Activated naive CD8-positive, alpha-beta T cell treated with anti-CD3 and anti-CD28 coated beads for 36 hours (primary cell): ENCODE results near the gene SLC2A10. TPM values are rescaled to one million over a fixed set of nuclear protein-coding genes. Genes with fewer than 3 reads are reported as not detected.

ENCODE experiments used
- DNase-seq: peaks from one replicate; pipeline ENCODE4 v3.0.0; 2021
- H3K27ac Mint-ChIP-seq: one replicate; pipeline ENCODE4 v1.8.0; 2022; ENCODE audit warnings: mild to moderate bottlenecking, moderate library complexity, mixed read lengths
- H3K27me3 Mint-ChIP-seq: one replicate; pipeline ENCODE4 v1.8.0; 2022; ENCODE audit warnings: mild to moderate bottlenecking, mixed read lengths
- H3K36me3 Mint-ChIP-seq: one replicate; pipeline ENCODE4 v1.8.0; 2021; ENCODE audit warnings: mild to moderate bottlenecking, mixed read lengths
- H3K4me1 Mint-ChIP-seq: one replicate; pipeline ENCODE4 v1.8.0; 2021; ENCODE audit warnings: mixed read lengths
- H3K4me3 Mint-ChIP-seq: one replicate; pipeline ENCODE4 v1.8.0; 2022; ENCODE audit warnings: mild to moderate bottlenecking, moderate library complexity, mixed read lengths
- H3K9me3 Mint-ChIP-seq: one replicate; pipeline ENCODE4 v1.8.0; 2022; ENCODE audit warnings: mixed read lengths
- total RNA-seq, 2 experiments: library from RNA; stranded (reverse); gene quantifications; one replicate each; pipeline ENCODE4 v1.2.3, GENCODE V29; 2021

The SLC2A10 gene
- total RNA-seq, 2 experiments from 2014 or later = 0.06 to 0.08 TPM

- Mint-ChIP-seq H3K36me3 (no peaks in the 10 kb centered on the region), H3K9me3 (no peaks in the 10 kb centered on the region), H3K4me1 (peaks cover 7% of the 10 kb centered on the region), H3K27me3 (peaks cover 16% of the 10 kb centered on the region), H3K27ac (no peak overlapping the region), H3K4me3 (no peak overlapping the region)
- DNase-seq = no peak
These were observed 46.3 kb downstream of the SLC2A10 start for GRCh38 chr20:46755483-46756413.

- Mint-ChIP-seq H3K27me3 (peaks cover 14% of the 10 kb centered on the region), H3K27ac (no peak overlapping the region), H3K9me3 (no peaks in the 10 kb centered on the region), H3K4me3 (no peak overlapping the region), H3K4me1 (peaks cover 7% of the 10 kb centered on the region), H3K36me3 (no peaks in the 10 kb centered on the region)
- DNase-seq = no peak
These were observed 47.0 kb downstream of the SLC2A10 start for GRCh38 chr20:46756419-46756818.

GRCh38 chr20:46757135-46757534 lies 47.7 kb downstream of the SLC2A10 start:
- H3K4me1 Mint-ChIP-seq = peaks cover 7% of the 10 kb centered on the region
- DNase-seq = no peak
- H3K27ac Mint-ChIP-seq = no peak overlapping the region
- no peaks in the 10 kb centered on the region for H3K9me3 Mint-ChIP-seq
- peaks cover 14% of the 10 kb centered on the region for H3K27me3 Mint-ChIP-seq
- H3K36me3 Mint-ChIP-seq = no peaks in the 10 kb centered on the region
- no peak overlapping the region for H3K4me3 Mint-ChIP-seq

GRCh38 chr20:46757754-46758678 lies 48.6 kb downstream of the SLC2A10 start:
- peak; percentile 50 for DNase-seq
- Mint-ChIP-seq H3K27me3 (peaks cover 6% of the 10 kb centered on the region), H3K4me3 (no peak overlapping the region), H3K4me1 (peaks cover 7% of the 10 kb centered on the region), H3K36me3 (no peaks in the 10 kb centered on the region), H3K9me3 (no peaks in the 10 kb centered on the region), H3K27ac (no peak overlapping the region)

GRCh38 chr20:46758929-46759669 lies 49.6 kb downstream of the SLC2A10 start:
- H3K27ac Mint-ChIP-seq = no peak overlapping the region
- H3K36me3 Mint-ChIP-seq = no peaks in the 10 kb centered on the region
- H3K9me3 Mint-ChIP-seq = no peaks in the 10 kb centered on the region
- peaks cover 6% of the 10 kb centered on the region for H3K27me3 Mint-ChIP-seq
- H3K4me3 Mint-ChIP-seq = no peak overlapping the region
- no peak for DNase-seq
- H3K4me1 Mint-ChIP-seq = peaks cover 7% of the 10 kb centered on the region

- Mint-ChIP-seq H3K27me3 (peaks cover 13% of the 10 kb centered on the region), H3K9me3 (no peaks in the 10 kb centered on the region), H3K4me3 (no peak overlapping the region), H3K27ac (no peak overlapping the region), H3K4me1 (peaks cover 7% of the 10 kb centered on the region), H3K36me3 (no peaks in the 10 kb centered on the region)
- no peak for DNase-seq
These were observed 52.1 kb downstream of the SLC2A10 start for GRCh38 chr20:46761566-46761965.

GRCh38 chr20:46764068-46764467 lies 54.6 kb downstream of the SLC2A10 start:
- Mint-ChIP-seq H3K27ac (no peak overlapping the region), H3K9me3 (no peaks in the 10 kb centered on the region)

GRCh38 chr20:46765506-46766120 lies 56.2 kb downstream of the SLC2A10 start:
- no peak for DNase-seq
- Mint-ChIP-seq H3K27me3 (peaks cover 18% of the 10 kb centered on the region), H3K4me3 (no peak overlapping the region), H3K36me3 (no peaks in the 10 kb centered on the region), H3K4me1 (no peaks in the 10 kb centered on the region), H3K27ac (no peak overlapping the region), H3K9me3 (no peaks in the 10 kb centered on the region)

More at GRCh38 chr20:46764068-46764467, 54.6 kb downstream of the SLC2A10 start:
- DNase-seq = no peak
- no peaks in the 10 kb centered on the region for H3K36me3 Mint-ChIP-seq
- no peak overlapping the region for H3K4me3 Mint-ChIP-seq
- H3K27me3 Mint-ChIP-seq = peaks cover 18% of the 10 kb centered on the region
- H3K4me1 Mint-ChIP-seq = no peaks in the 10 kb centered on the region

GRCh38 chr20:46767127-46767761 lies 57.8 kb downstream of the SLC2A10 start:
- H3K27ac Mint-ChIP-seq = no peak overlapping the region
- H3K4me3 Mint-ChIP-seq = no peak overlapping the region
- H3K9me3 Mint-ChIP-seq = no peaks in the 10 kb centered on the region
- H3K27me3 Mint-ChIP-seq = peaks cover 12% of the 10 kb centered on the region
- H3K36me3 Mint-ChIP-seq = no peaks in the 10 kb centered on the region
- DNase-seq = no peak
- no peaks in the 10 kb centered on the region for H3K4me1 Mint-ChIP-seq

- H3K4me1 Mint-ChIP-seq = no peaks in the 10 kb centered on the region
- no peak overlapping the region for H3K27ac Mint-ChIP-seq
These were observed 61.1 kb downstream of the SLC2A10 start for GRCh38 chr20:46770330-46771194.

GRCh38 chr20:46771195-46771588 lies 61.7 kb downstream of the SLC2A10 start:
- no peak overlapping the region for H3K27ac Mint-ChIP-seq
- DNase-seq = no peak

More at GRCh38 chr20:46770330-46771194, 61.1 kb downstream of the SLC2A10 start:
- DNase-seq = no peak
- H3K36me3 Mint-ChIP-seq = no peaks in the 10 kb centered on the region
- H3K27me3 Mint-ChIP-seq = peaks cover 20% of the 10 kb centered on the region
- H3K9me3 Mint-ChIP-seq = no peaks in the 10 kb centered on the region
- H3K4me3 Mint-ChIP-seq = no peak overlapping the region

GRCh38 chr20:46772901-46773300 lies 63.5 kb downstream of the SLC2A10 start:
- H3K27me3 Mint-ChIP-seq = peaks cover 24% of the 10 kb centered on the region
- no peak for DNase-seq
- no peak overlapping the region for H3K4me3 Mint-ChIP-seq
- H3K36me3 Mint-ChIP-seq = no peaks in the 10 kb centered on the region
- H3K9me3 Mint-ChIP-seq = no peaks in the 10 kb centered on the region
- H3K4me1 Mint-ChIP-seq = no peaks in the 10 kb centered on the region
- H3K27ac Mint-ChIP-seq = no peak overlapping the region

More at GRCh38 chr20:46771195-46771588, 61.7 kb downstream of the SLC2A10 start:
- Mint-ChIP-seq H3K4me3 (no peak overlapping the region), H3K4me1 (no peaks in the 10 kb centered on the region), H3K9me3 (no peaks in the 10 kb centered on the region), H3K36me3 (no peaks in the 10 kb centered on the region), H3K27me3 (peaks cover 21% of the 10 kb centered on the region)

GRCh38 chr20:46773680-46774079 lies 64.2 kb downstream of the SLC2A10 start:
- H3K4me3 Mint-ChIP-seq = no peak overlapping the region
- no peak overlapping the region for H3K27ac Mint-ChIP-seq
- no peaks in the 10 kb centered on the region for H3K36me3 Mint-ChIP-seq
- no peaks in the 10 kb centered on the region for H3K9me3 Mint-ChIP-seq
- H3K4me1 Mint-ChIP-seq = no peaks in the 10 kb centered on the region
- peaks cover 24% of the 10 kb centered on the region for H3K27me3 Mint-ChIP-seq
- no peak for DNase-seq
